Tibial artery (tissue), 4 donors: ENCODE results near the gene SLC2A3.
"Not testable (repeated sequence)": the region's sequence is repeated elsewhere in the genome, so short reads cannot be mapped to it uniquely, and the experiment has no call there.

Experiments
- DNase-seq, 2 donors: peaks; one replicate each; pipeline ENCODE4 v3.0.0-alpha.2; 2019
- H3K27ac ChIP-seq, 2 donors: fragments of 200-600 bp; sonication (generic) in 1 of 2; 1 replicate in 1 of 2; 2 replicates in 1 of 2; pipeline ENCODE4 v1.5.1; 2018 to 2019; ENCODE audit warnings: mild to moderate bottlenecking in 1 of 2
- H3K27me3 ChIP-seq, 2 donors: fragments of 200-600 bp; sonication (generic) in 1 of 2; one replicate each; pipeline versions ENCODE4 v1.5.1 to v1.6.0; 2016 to 2019
- H3K36me3 ChIP-seq, 3 donors: fragments of 200-600 bp; sonication (generic) in 2 of 3; one replicate each; pipeline ENCODE4 v1.5.1; 2016 to 2019; ENCODE audit warnings: mild to moderate bottlenecking in 2 of 3
- H3K4me1 ChIP-seq, 4 donors: fragments of 200-600 bp; sonication (generic) in 2 of 4; 1 replicate in 3 of 4; 2 replicates in 1 of 4; pipeline ENCODE4 v1.5.1; 2016 to 2019
- H3K4me3 ChIP-seq, 2 donors: fragments of 200-600 bp; sonication (generic) in 1 of 2; 1 replicate in 1 of 2; 2 replicates in 1 of 2; pipeline ENCODE4 v1.5.1; 2018 to 2019; ENCODE audit warnings: mild to moderate bottlenecking in 2 of 2
- H3K9me3 ChIP-seq, 3 donors: fragments of 200-600 bp; sonication (generic) in 1 of 3; one replicate each; pipeline ENCODE4 v1.5.1; 2016 to 2019
- CTCF ChIP-seq, 2 experiments: fragments of 200-600 bp in 1 of 2; fragments of 450-650 bp in 1 of 2; IDR thresholded peaks; one replicate each; pipeline ENCODE4 v1.5.1; 2017 to 2019; ENCODE audit warnings: antibody characterized with exemption in 2 of 2, mild to moderate bottlenecking in 1 of 2, moderate library complexity in 1 of 2
- intact Hi-C: fragments of 100-400 bp; cut with DNase I; formaldehyde crosslinking; loops from one replicate; pipeline ENCODE4 v1.15.0; 2023; ENCODE audit warnings: low total_unique reads

SLC2A3 gene

DNA sequence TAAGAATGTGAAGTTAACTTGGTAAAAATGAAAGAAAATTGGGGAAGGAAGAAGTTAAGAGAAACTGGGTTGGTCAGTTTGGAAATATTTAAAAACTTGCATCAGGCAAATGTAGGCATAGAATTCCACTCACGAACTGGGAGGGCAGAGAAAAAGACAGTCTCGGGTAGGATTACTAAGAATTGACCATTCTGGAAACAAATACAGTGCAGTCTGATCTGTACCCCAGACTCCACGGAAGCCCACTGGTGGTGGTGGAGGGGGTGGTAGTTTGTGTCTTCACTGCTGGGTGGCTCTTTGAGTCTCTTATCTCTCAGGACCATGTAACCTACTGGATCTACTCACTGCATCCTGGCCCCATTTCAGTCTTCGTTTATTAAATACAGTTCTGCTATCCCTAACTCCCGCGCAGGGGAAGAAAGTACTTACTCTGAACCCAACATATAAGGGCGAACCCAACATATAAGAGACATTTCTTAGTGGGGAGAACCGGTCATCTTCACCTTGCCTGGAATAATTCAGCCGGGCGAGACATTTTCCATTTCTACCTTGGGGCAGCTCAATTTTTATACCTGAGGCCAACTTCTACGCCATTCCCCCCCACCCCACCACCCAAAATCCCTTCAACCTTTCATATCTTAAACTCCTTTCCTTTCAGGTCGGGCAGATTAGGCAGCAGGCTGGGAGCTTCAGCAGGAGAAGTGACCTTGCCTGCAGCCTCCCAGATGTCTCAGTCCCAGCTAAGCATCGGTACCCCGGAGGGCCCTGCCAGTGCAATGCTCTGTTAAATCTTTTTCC is 1.7 kb downstream of the SLC2A3 start:
- Histone ChIP-seq H3K4me3 (peak overlapping the region; percentile 55 to 59), H3K4me1 (peaks cover 0 to 28% (median 4%) of the 10 kb centered on the region in 4 donors), H3K27me3 (no peaks in the 10 kb centered on the region), H3K27ac (peak overlapping the region; percentile 72 to 78), H3K36me3 (peaks cover 18 to 36% (median 30%) of the 10 kb centered on the region in 3 donors), H3K9me3 (no peaks in the 10 kb centered on the region)
- intact Hi-C loops, result no loop called here
- TF ChIP-seq CTCF (IDR thresholded peaks at IDR 0.05), result no peak
- DNase-seq, result no peak

- peaks cover 24 to 46% (median 35%) of the 10 kb centered on the region in 3 donors for H3K36me3 ChIP-seq
- H3K27me3 ChIP-seq, result no peaks in the 10 kb centered on the region
- peak; percentile 78 to 85 for DNase-seq
- intact Hi-C loops, result no loop called here
- peak; percentile 60 to 71 for TF ChIP-seq CTCF (IDR thresholded peaks at IDR 0.05)
- peak overlapping the region; percentile 55 to 59 for H3K4me3 ChIP-seq
- peak overlapping the region; percentile 72 to 78 for H3K27ac ChIP-seq
- H3K9me3 ChIP-seq, result no peaks in the 10 kb centered on the region
- peaks cover 0 to 28% (median 4%) of the 10 kb centered on the region in 4 donors for H3K4me1 ChIP-seq
Observed at GRCh38 chr12:7933255-7933726, 2.7 kb downstream of the SLC2A3 start.

- DNase-seq, H3K4me3 ChIP-seq, H3K9me3 ChIP-seq, intact Hi-C loops, H3K27me3 ChIP-seq, H3K27ac ChIP-seq: not testable (repeated sequence)
- peaks cover 0 to 28% (median 4%) of the 10 kb centered on the region in 4 donors for H3K4me1 ChIP-seq
- H3K36me3 ChIP-seq, result peaks cover 28 to 52% (median 41%) of the 10 kb centered on the region in 3 donors
Observed at GRCh38 chr12:7932599-7933240, 3.3 kb downstream of the SLC2A3 start.

DNA sequence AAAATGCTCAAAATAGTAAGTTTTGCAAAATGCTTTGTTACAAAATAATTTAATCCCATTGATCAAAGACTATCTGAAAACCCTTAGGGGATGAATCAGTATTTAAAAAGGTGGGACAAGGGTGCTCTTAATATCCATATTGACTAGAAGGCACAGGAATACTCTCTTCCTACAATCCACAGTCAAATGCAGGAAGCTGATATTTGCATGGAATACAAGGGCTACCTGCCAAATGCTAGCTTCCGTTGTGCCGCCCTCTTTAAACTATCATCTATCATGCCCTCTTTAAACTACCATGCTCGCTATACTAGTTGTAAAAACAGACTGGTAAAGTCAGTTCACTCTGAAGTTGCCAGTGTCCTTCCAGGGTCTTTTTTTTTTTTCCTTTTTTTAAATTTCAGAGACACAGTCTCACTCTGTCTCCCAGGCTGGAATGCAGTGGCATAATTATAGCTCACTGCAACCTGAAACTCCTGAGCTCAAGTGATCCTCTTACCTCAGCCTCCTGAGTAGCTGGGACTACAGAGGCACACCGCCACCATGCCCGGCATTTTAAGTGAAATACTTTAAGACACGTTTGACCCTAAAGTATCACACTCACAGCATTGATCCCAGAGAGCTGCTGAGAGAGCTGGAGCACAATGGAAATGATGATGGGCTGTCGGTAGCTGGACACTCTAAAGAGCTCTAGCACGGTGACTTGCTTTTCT is 6.7 kb downstream of the SLC2A3 start:
- DNase-seq, result no peak
- Histone ChIP-seq H3K27ac (no peak overlapping the region), H3K9me3 (no peaks in the 10 kb centered on the region), H3K4me3 (no peak overlapping the region), H3K36me3 (peaks cover 53 to 81% (median 59%) of the 10 kb centered on the region in 3 donors), H3K4me1 (peaks cover 0 to 9% (median 2%) of the 10 kb centered on the region in 4 donors), H3K27me3 (no peaks in the 10 kb centered on the region)
- intact Hi-C loops, result no loop called here
- no peak for TF ChIP-seq CTCF (IDR thresholded peaks at IDR 0.05)

DNA sequence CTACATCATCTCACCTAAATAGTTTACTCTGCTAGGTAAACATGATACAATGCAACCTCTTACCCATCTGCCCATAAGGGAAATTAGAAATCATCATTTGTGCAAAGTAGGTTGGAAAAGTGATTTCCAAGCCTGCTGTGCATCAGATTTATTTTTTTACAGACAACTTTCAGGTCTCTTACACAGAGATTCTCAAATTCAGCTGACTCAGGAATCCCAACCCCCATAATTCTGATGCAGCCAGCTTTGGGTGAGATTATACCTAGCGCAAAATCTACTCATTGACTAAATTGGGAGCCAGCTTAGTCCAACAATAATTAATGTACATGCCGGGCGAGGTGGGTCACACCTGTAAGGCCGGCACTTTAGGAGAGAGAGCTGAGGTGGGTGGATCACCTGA is 8.5 kb downstream of the SLC2A3 start:
- Histone ChIP-seq H3K4me3 (no peak overlapping the region), H3K27ac (no peak overlapping the region), H3K36me3 (peaks cover 68 to 92% (median 69%) of the 10 kb centered on the region in 3 donors), H3K4me1 (no peaks in the 10 kb centered on the region), H3K27me3 (no peaks in the 10 kb centered on the region), H3K9me3 (no peaks in the 10 kb centered on the region)
- intact Hi-C loops, result no loop called here
- DNase-seq, result no peak
- TF ChIP-seq CTCF (IDR thresholded peaks at IDR 0.05), result no peak

- H3K4me3 ChIP-seq, intact Hi-C loops, H3K4me1 ChIP-seq, H3K9me3 ChIP-seq, DNase-seq, H3K27me3 ChIP-seq, H3K27ac ChIP-seq: not testable (repeated sequence)
- H3K36me3 ChIP-seq, result peaks cover 69 to 92% (median 79%) of the 10 kb centered on the region in 3 donors
Observed at GRCh38 chr12:7926068-7926666, 9.8 kb downstream of the SLC2A3 start.
